ENCODE results near the gene AGAP1.

The AGAP1 gene

GRCh38 chr2:235577404-235578330 lies 83.8 kb downstream of the AGAP1 start:
- TF ChIP-seq TAF1 (IDR thresholded peaks at IDR 0.05; ENCODE audit: borderline replicate concordance, insufficient read depth, low read length), result no peak
- no peak for TF ChIP-seq REST (IDR thresholded peaks at IDR 0.05; ENCODE audit: insufficient read depth in 1 of 2, low read depth in 2 of 2, low read length in 2 of 2)
- TF ChIP-seq POLR2AphosphoS5 (IDR thresholded peaks at IDR 0.05; ENCODE audit: low read depth, low read length), result no peak
- TF ChIP-seq FOXP2 (optimal IDR thresholded peaks at IDR 0.05; ENCODE audit: borderline replicate concordance, extremely low read depth, extremely low read length, insufficient read depth), result no peak
- no peak for TF ChIP-seq SIN3A (IDR thresholded peaks at IDR 0.05; ENCODE audit: borderline replicate concordance, insufficient read depth, low read length)

GRCh38 chr2:235579128-235579527 lies 85.3 kb downstream of the AGAP1 start:
- TF ChIP-seq TAF1 (IDR thresholded peaks at IDR 0.05; ENCODE audit: borderline replicate concordance, insufficient read depth, low read length) (no peak), SIN3A (IDR thresholded peaks at IDR 0.05; ENCODE audit: borderline replicate concordance, insufficient read depth, low read length) (no peak), FOXP2 (optimal IDR thresholded peaks at IDR 0.05; ENCODE audit: borderline replicate concordance, extremely low read depth, extremely low read length, insufficient read depth) (no peak), REST (IDR thresholded peaks at IDR 0.05; ENCODE audit: insufficient read depth in 1 of 2, low read depth in 2 of 2, low read length in 2 of 2) (no peak), POLR2AphosphoS5 (IDR thresholded peaks at IDR 0.05; ENCODE audit: low read depth, low read length) (no peak)

- TF ChIP-seq FOXP2 (optimal IDR thresholded peaks at IDR 0.05; ENCODE audit: borderline replicate concordance, extremely low read depth, extremely low read length, insufficient read depth) (no peak), REST (IDR thresholded peaks at IDR 0.05; ENCODE audit: insufficient read depth in 1 of 2, low read depth in 2 of 2, low read length in 2 of 2) (no peak), POLR2AphosphoS5 (IDR thresholded peaks at IDR 0.05; ENCODE audit: low read depth, low read length) (no peak), SIN3A (IDR thresholded peaks at IDR 0.05; ENCODE audit: borderline replicate concordance, insufficient read depth, low read length) (no peak), TAF1 (IDR thresholded peaks at IDR 0.05; ENCODE audit: borderline replicate concordance, insufficient read depth, low read length) (no peak)
These were observed 86.7 kb downstream of the AGAP1 start for GRCh38 chr2:235580426-235581157.

GRCh38 chr2:235582081-235582686 lies 88.3 kb downstream of the AGAP1 start:
- TF ChIP-seq FOXP2 (optimal IDR thresholded peaks at IDR 0.05; ENCODE audit: borderline replicate concordance, extremely low read depth, extremely low read length, insufficient read depth) (no peak), SIN3A (IDR thresholded peaks at IDR 0.05; ENCODE audit: borderline replicate concordance, insufficient read depth, low read length) (no peak), TAF1 (IDR thresholded peaks at IDR 0.05; ENCODE audit: borderline replicate concordance, insufficient read depth, low read length) (no peak), POLR2AphosphoS5 (IDR thresholded peaks at IDR 0.05; ENCODE audit: low read depth, low read length) (no peak), REST (IDR thresholded peaks at IDR 0.05; ENCODE audit: insufficient read depth in 1 of 2, low read depth in 2 of 2, low read length in 2 of 2) (no peak)
